GM19324 (cell line): Measurements from ENCODE around the gene RIOK3.
"Not testable (repeated sequence)": the region's sequence is repeated elsewhere in the genome, so short reads cannot be mapped to it uniquely, and the experiment has no call there.

Experiments
- ATAC-seq: cut with Tn5 transposase; IDR thresholded peaks from one replicate; pipeline ENCODE4 v1.9.1; 2021; ENCODE audit warnings: mild to moderate bottlenecking, moderate library complexity; ENCODE audit not compliant: unreplicated experiment, low FRiP score

RIOK3 gene

DNA sequence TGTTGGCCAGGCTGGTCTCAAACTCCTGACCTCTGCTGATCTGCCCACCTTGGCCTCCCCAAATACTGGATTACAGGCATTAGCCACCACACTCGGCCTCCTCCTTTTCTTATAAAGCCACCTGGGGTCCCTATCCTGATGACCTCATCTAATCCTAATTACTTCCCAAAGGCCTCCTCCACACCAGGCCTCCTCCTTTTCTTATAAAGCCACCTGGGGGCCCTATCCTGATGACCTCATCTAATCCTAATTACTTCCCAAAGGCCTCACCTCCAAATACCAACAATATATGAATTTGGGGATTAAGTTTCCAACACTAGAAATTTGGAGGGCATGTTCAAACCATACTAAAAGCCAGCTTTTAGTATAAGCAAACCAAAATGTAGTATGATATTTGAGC lies 40.6 kb downstream of the RIOK3 start:
- no peak for ATAC-seq

DNA sequence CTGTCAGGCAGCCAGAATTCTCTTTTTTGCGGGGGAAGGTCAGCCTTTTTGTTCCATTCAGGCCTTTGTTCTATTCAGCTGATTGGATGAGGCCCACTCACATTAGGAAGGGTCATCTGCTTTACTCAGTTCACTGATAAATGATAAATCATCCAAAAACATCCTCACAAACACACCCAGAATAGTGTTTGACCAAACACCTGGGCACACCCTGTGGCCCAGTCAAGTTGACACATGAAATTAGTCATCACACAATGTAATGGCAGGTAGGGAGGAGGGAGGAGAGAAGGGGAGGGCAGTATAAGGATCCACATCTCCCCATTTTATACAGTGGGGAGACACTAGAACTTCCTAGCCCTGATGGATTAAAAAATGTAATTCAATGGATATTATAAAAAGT lies 41.9 kb downstream of the RIOK3 start:
- ATAC-seq: no peak

DNA sequence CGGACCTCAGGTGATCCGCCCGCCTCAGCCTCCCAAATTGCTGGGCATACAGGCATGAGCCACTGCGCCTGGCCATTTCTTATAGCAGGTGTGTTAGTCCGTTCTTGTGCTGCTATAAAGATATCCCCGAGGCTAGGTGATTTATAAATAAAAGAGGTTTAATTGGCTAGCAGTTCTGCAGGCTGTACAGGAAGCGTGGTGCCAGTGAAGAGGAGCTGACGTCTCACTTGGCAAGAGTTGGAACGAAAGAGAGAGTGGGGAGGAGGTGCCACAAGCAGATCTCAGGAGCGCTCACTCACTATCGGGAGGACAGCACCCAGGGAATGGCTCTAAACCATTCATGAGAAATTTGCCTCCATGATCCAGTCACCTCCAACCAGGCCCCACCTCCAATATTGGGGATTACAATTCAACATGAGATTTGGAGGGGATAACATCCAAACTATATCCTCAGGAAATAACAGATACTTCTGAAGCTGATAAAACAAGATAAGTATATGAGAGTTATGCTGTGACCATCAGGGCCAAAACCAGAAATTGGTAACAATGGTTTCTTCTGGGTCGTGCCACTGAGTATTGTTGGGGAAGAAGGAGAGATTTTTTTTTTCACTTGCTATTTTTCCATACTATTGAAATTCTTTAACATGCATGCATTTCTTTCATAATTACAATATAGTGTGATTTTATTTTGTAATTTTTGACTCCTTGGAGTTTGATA lies 42.8 kb downstream of the RIOK3 start:
- ATAC-seq: no peak

DNA sequence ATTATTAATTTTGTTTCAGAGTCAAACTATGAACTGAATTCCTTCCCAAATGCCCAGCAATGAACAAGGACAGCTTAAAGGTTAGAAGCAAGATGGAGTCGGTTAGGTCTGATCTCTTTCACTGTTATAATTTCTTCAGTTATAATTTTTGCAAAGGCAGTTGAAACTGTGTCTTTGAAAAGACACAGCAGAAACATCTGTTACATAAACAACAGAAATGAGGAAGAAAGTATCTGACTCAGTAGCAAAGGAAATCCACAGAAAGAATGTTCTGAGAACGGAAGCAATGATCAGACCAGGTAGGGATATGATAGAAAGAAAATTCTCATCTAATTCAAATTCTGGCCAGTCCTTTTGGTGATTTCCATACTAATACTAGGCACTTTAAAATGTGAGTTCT lies 45.0 kb downstream of the RIOK3 start:
- no peak for ATAC-seq

DNA sequence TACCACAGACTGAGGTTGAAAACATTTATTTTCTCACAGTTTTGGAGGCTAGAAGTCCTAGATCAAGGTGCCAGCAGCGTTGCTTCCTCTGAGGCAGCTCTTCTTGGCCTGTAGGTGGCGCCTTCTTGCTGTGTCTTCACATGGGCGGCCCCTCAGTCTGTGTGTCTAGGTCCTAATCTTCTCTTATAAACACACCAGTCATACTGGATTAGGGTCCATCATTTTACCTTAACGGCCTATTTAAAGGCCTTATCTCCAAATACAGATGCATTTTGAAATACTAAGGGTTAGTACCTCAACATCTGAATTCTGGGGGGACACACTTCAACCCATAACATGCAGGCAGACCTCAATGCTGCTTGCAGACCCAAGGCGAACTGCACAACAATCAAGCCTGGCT lies 45.8 kb downstream of the RIOK3 start:
- ATAC-seq: no peak

DNA sequence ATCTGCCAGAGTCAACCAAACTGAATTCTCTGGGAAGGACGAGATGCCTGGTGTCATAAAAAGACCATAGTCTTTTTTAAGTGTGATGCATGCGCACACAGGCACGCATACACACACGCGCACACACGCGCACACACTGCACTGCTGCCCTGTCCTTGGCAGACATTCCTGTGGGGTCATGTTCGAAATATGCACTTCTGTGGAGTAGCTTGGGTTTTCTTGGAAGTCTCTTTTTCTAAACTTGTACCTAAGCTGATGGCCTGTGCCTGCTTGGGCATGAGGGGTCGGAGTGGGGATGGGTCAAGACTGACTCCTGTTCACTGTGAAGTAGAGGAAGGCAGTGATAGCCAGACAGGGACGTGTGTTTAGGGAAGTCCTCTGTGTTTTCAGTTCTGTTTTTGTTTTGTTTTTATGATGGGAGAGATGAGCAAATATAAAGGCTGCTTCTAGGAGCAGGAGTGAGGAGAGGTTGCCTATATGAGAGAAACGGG lies 46.2 kb downstream of the RIOK3 start:
- no peak for ATAC-seq

DNA sequence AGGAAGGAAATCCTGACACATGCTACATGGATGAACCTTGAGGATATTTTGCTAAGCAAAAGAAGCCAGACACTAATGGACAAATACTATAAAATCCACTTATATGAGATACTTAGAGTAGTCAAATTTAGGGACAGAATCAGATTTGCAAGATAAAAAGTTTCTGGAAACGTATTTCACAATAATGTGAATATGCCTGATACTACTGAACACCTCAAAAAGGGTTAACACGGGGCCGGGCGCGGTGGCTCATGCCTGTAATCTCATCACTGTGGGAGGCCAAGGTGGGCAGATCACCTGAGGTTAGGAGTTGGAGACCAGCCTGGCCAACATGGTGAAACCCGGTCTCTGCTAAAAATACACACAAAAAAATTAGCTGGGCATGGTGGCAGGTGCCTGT lies 48.5 kb downstream of the RIOK3 start:
- no peak for ATAC-seq

DNA sequence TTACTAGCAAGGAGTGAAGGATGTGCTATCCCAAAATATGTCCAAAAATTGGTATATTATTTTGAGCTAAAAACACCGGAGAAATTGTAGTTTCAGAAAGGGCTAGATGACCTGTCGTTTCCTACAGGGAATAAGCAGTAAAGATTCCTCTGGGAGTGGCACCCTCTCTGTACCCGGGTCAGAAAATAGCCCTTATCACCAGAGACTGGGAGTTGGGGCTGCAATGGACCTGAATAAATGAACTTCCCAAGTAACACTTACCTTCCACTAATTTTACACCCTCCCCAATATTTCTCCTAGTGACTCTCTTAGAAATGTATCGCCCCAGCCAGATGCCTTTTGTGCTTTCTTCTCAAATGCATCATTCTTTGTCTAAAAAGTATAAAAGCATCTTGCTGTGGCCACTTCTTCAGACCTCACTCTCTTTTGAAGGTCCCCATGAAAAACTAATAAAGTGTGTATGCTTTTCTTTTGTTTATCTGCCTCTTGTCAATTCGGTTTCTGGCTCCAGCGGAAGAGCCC lies 49.5 kb downstream of the RIOK3 start:
- no peak for ATAC-seq

DNA sequence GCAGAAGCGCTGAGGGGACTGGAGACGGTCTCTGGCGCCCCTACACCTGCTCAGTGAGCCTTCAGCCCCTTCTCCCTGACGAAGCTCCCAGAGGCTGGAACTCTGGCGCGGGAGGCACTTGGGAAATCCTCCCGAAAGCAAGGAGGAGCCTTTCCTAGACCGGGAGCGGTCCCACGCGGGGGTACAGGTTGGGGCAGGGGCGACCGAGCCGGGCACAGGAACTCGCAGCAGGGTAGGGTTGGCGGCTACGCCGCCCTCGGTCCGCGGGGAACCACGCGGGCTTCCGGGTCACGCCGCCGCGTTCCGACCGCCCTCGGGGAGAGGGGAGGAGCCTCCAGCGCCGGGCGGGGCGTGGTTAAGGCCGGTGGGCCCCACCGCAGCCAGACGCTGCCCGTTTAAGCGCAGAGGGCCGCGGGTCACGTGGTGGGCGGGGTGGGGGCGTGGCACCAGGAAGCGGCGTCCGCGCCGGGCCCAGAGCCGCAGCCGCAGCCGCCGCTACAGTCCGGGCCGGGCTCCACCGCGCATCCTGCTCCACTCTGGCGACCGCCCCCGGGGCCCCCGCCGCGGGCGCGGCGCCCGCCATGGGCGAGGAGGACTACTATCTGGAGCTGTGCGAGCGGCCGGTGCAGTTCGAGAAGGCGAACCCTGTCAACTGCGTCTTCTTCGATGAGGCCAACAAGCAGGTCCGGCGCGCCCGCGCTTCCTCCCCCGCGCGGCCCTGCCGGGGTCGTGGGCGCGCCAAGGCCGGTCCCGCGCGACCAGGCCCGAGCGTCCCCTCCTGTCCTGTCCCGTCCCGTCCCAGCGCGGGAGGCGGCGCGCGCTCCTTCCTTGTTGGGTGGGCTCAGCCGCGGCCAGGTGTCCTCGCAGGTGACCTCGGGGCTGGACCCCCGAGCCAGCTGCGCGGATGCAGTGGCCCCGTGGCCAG lies 50.2 kb downstream of the RIOK3 start, which contains the start of gene RMC1:
Gene RMC1, plus strand, starts transcription at position 474 of the 925 bp plus-strand sequence. Its CDS starts 108 bp downstream, at position 582.
- peak; percentile 86 for ATAC-seq

DNA sequence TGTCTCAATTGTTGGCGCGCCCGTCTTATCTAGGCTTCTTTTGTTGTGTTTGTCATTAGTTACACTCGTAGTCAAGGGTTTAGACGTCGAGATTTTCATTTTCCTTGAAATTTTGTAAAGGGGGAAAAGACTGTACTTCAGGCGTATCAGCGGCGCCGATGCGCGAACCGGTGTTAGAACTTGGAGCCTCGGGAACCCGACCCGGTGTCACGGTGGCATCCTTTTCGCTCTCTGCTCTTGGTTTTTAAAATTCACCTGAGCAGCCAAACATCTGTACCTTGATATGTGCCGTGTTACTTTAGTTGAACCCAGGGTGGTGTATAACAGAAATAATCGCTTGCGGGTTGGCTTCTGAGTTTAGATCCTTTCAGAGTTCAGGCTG lies 50.9 kb downstream of the RIOK3 start:
- ATAC-seq: no peak

DNA sequence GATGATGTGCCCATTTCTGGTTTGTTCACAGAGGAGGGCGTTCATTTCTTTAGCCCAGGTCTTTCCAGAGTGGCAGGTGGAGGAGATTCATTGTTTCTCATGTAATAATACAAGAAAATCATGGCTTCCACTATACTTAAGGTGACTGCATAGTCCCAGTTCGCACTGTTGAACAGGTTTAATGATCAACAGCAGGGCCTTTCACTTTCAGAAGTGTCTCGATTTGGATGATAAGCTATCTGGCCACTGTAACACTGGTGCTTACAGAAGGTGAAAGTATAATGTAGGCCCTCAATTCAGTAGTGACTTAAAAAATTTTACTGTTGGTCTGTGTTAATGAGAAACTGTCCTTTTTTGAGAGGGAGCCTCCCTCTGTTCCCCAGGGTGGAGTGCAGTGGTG lies 51.6 kb downstream of the RIOK3 start:
- ATAC-seq: peak; percentile 39

DNA sequence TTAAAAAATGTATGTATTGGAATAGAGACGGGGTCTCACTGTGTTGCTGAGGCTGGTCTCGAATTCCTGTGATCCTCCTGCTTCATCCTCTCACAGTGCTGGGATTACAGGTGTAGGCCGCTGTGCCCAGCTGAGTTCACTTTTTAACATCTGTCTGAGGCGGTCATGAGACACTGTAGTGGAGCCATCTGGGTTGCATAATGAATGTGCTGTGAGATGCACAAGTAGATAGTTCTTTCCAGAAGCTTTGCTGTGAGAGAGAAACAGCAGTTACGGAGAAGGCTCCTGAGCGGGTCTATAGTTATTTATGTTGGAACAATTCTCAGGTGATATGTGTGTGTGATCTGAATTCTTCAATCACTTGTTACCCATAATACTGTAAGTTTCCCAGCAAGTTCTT lies 53.3 kb downstream of the RIOK3 start:
- no peak for ATAC-seq

DNA sequence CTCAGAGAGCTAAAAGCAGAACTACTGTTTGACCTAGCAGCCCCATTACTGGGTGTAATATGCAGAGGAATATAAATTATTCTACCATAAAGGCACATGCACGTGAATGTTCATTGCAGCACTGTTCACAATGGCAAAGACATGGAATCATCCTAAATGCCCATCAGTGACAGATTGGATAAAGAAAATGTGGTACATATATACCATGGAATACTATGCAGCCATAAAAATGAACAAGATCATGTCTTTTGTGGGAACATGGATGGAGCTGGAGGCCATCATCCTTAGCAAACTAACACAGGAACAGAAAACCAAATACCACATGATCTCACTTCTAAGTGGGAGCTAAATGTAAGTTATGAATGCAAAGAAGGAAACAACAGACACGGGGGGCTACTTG lies 57.8 kb downstream of the RIOK3 start:
- not testable (repeated sequence) for ATAC-seq

DNA sequence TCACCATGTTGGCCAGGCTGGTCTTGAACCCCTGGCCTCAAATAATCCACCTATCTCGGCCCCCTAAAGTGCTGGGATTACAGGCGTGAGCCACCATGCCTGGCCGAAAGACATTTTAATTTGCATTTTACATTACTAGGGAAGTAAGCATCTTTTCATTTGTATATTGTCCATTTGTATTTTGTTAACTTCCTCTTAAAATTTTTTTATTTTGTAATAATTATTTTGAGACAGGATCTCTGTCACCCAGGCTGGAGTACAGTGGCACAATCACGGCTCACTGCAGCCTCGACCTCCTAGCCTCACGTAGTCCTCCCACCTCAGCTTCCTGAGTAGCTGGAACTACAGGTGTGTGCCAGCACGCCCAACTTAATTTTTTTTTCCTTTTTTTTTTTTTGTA lies 59.1 kb downstream of the RIOK3 start:
- not testable (repeated sequence) for ATAC-seq

DNA sequence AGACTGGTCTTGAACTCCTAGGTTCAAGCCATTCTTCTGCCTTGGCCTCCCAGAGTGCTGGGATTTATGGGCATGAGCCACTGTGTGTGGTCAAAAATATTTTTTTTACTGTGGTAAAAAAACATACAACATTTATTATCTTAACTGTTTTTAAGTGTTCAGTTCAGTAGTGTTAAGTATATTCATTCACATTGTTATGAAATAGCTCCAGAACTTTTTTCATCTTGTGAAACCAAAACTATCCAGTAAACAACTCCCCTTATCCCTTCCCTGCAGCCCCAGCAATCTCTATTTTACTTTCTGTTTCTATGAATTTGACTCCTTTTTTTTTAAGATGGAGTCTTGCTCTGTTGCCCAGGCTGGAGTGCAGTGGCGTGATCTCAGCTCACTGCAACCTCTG lies 59.6 kb downstream of the RIOK3 start:
- ATAC-seq: no peak

DNA sequence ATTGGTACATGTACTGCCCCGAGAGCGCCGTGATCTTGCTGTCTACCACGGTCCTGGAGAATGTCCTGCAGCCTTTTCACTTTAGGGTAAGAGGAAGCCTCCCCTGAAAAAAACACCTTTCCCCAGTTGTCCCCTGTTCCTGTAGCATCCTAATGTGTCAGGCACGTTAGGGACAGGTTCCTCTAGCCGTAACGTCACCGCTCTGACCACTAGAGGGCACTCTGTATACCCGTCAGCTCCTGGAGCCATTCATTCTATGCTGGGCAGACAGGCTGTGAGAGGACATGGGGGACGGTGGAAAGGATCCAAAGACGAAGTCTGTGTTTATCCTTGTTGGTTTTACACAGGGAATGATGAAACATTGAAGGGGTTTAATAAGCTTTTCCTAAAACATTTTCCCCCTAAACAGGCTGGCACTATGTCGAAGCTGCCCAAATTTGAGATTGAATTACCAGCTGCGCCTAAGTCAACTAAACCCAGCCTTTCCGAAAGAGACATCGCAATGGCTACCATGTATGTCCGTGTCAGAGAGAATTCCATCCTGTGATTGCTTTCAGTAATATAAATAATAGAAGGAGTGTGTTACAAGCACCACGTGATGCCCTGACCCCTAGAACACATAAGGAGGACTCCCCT lies 62.9 kb downstream of the RIOK3 start:
- ATAC-seq: no peak

DNA sequence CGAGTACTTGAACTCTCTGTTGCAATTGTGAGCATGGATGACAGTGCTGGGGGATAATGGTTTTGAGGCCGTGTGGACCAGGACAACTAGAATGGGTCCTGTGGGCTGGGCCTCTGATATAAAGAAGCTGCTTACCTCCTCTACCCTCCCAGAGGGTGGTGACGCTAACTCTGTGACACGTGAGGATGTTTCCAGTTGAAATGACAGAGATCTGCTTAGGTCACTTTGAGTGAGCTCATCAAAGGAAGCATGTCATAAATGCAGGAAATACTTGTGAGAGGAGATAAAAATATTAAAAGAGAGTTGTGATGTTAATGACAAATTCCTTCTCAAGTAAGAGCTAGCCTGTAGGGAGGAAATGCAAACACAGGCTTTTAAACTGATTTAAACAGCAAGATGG lies 66.6 kb downstream of the RIOK3 start:
- ATAC-seq: no peak

DNA sequence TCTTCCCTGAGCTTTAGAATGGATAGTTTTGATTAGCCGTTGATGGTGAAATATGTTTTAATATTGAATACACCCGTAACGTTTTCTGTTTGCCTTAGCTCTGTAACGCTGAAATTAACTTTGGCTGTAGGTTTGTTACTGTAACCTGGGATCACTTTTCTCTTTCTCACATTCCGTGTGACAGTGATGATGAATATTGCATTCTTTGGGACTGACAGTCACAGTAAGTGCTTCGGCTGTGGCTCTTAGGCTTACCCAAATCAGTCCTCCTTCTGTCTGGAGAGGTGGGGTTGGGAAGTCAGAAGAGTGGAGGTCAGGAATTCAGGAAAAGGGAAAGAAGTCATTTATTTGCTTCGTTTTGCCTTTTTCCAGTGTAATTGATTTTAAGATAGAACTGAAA lies 68.2 kb downstream of the RIOK3 start:
- ATAC-seq: no peak

DNA sequence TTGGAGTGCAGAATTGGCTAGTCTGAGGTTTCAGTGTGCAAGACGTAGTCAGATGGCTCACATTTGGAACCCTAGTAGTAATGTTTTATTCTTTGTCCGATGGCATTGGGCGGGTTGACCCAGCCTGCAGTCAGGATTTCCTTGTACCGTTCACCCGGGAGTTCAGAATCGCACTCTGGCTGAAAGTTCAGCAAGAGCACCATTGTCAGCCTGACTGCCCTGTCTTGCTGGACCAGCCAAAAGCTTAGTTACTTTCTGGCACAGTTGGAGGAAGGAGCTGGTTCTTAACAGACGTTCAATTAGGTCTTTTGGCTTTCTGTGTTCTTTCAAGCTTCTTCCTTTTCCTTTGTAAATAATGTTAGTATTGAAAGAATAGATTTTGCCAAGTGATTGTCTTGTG lies 68.8 kb downstream of the RIOK3 start:
- ATAC-seq: no peak

DNA sequence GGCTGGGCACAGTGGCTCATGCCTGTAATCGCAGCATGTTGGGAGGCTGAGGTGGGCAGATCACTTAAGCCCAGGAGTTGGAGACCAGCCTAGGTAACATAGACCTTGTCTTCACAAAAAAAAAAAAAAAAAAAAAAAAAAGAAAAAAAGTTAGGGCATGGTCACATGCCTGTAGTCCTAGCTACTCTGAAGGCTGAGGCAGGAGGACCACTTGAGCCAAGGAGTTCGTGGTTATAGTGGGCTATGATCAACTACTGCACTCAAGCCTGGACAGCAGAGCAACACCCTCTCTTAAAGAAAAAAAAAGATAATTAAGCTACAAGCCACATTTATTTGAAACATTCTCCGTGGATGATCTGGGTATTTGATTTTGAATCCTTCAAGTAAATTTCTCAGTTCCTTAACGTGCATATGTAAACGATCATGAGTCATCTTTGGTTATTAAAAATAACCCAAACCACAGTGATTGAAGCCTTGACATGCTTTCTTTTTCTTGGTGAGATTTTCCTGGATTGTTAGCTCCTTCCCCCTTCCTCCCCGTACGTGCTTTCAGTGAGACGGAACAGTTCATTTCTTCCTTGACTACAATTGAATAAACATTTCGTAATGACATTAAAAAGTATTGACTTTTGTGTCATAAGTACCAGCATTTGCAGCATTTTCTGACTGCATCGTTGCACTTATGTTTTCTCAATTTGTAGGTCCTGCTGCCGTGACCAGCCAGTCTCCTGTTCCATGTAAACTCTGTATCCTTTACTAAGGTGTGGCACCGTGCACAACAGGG lies 70.5 kb downstream of the RIOK3 start:
- no peak for ATAC-seq
